ENCODE data around the gene FBXW8. TPM values are rescaled to one million over a fixed set of nuclear protein-coding genes. Genes with fewer than 3 reads are reported as not detected.

FBXW8 gene
- total RNA-seq, 4 donors from 2014 or later = 4.2 to 5.6 (median 4.7) TPM

GRCh38 chr12:117017807-117018206 is 107.1 kb downstream of the FBXW8 start:
- ATAC-seq = no peak
- Histone ChIP-seq H3K4me3 (no peak overlapping the region), H3K27ac (no peak overlapping the region), H3K4me1 (no peaks in the 10 kb centered on the region), H3K27me3 (no peaks in the 10 kb centered on the region), H3K9me3 (no peaks in the 10 kb centered on the region), H3K36me3 (peaks cover 0 to 20% of the 10 kb centered on the region in 2 donors)
- DNase-seq = no peak
- no peak for TF ChIP-seq POLR2A (IDR thresholded peaks at IDR 0.05)
- TF ChIP-seq, protein P1, sequence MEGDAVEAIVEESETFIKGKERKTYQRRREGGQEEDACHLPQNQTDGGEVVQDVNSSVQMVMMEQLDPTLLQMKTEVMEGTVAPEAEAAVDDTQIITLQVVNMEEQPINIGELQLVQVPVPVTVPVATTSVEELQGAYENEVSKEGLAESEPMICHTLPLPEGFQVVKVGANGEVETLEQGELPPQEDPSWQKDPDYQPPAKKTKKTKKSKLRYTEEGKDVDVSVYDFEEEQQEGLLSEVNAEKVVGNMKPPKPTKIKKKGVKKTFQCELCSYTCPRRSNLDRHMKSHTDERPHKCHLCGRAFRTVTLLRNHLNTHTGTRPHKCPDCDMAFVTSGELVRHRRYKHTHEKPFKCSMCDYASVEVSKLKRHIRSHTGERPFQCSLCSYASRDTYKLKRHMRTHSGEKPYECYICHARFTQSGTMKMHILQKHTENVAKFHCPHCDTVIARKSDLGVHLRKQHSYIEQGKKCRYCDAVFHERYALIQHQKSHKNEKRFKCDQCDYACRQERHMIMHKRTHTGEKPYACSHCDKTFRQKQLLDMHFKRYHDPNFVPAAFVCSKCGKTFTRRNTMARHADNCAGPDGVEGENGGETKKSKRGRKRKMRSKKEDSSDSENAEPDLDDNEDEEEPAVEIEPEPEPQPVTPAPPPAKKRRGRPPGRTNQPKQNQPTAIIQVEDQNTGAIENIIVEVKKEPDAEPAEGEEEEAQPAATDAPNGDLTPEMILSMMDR (IDR thresholded peaks at IDR 0.05 in 4 of 5, conservative IDR thresholded peaks at IDR 0.05 in 1 of 5) = no peak
- in situ Hi-C loops (cut with MboI; ENCODE audit: low sequenced_read_pairs in 4 of 4) (no loop called here), intact Hi-C loops (cut with DNase I; ENCODE audit: low total_unique reads) (no loop called here)

DNA sequence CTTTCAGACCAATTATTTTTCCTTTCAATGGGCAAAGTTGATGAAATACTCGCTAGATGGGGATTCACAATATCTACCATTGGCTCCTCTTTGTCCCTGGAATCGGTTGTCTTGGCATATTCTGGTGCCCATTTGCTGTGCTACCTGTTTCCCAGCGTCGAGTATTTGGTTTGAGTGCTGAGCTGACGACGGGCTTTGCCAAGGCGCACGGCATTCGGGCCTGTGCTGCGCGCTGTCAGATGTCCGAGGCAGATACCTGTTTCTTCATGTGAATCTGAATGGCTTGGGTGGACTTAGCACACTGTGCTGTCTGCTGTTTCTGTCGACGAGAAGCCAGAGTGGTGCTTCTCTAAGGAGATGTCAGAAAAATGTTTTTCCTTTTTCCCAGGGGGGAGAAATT is 107.5 kb downstream of the FBXW8 start:
- Histone ChIP-seq H3K9me3 (no peaks in the 10 kb centered on the region), H3K27ac (no peak overlapping the region), H3K36me3 (peaks cover 0 to 20% of the 10 kb centered on the region in 2 donors), H3K27me3 (no peaks in the 10 kb centered on the region), H3K4me1 (no peaks in the 10 kb centered on the region), H3K4me3 (no peak overlapping the region)
- in situ Hi-C loops (cut with MboI; ENCODE audit: low sequenced_read_pairs in 4 of 4) = no loop called here
- TF ChIP-seq POLR2A (IDR thresholded peaks at IDR 0.05) = no peak
- TF ChIP-seq, protein P1 (IDR thresholded peaks at IDR 0.05 in 4 of 5, conservative IDR thresholded peaks at IDR 0.05 in 1 of 5) = no peak
- intact Hi-C loops (cut with DNase I; ENCODE audit: low total_unique reads) = no loop called here
- no peak for DNase-seq
- ATAC-seq = no peak

DNA sequence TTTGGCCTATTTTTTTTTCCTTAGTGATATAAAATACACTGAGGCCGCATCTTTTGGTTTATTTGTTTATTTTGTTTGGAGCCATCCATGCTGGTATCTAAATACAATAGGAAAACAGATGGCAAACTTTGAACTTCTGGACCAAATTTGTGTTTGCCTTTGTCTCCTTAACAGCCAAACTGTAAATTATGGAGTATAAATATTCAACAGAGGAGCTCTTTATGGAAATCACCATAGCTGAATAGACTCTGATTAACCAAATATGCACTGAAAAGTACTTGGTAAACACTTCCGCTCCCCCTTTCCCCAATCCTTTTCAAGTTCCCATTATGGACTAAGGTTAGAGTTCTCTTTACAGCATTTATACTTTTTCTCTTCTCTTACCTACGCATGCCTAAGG is 107.9 kb downstream of the FBXW8 start:
- H3K4me1 ChIP-seq = no peaks in the 10 kb centered on the region
- H3K9me3 ChIP-seq = no peaks in the 10 kb centered on the region
- H3K4me3 ChIP-seq = no peak overlapping the region
- H3K27ac ChIP-seq = no peak overlapping the region
- H3K27me3 ChIP-seq = no peaks in the 10 kb centered on the region
- intact Hi-C loops (cut with DNase I; ENCODE audit: low total_unique reads) = no loop called here
- peaks cover 0 to 23% of the 10 kb centered on the region in 2 donors for H3K36me3 ChIP-seq
- TF ChIP-seq, protein P1 (IDR thresholded peaks at IDR 0.05 in 4 of 5, conservative IDR thresholded peaks at IDR 0.05 in 1 of 5) = no peak
- TF ChIP-seq POLR2A (IDR thresholded peaks at IDR 0.05) = no peak
- no peak for ATAC-seq
- DNase-seq = no peak
- in situ Hi-C loops (cut with MboI; ENCODE audit: low sequenced_read_pairs in 4 of 4) = no loop called here

DNA sequence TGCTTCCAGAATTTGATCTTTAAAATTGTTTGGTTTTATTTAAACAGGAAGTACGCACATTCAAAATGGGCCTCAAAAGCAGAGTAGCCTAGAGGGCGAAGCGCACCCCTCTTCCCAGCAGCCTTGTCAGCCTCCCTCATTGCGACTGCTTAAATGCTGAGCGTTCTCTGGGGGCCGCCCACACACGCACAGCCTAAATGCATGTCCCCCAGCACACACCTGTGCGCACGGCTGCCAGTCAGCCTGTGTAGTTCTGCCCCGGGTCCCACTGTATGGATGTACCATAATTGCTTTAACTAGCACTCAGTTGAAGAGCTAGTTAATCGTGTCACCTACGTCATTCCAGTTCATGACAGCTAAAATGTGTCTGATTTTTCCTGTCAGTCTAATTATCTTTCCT is 109.1 kb downstream of the FBXW8 start:
- intact Hi-C loops (cut with DNase I; ENCODE audit: low total_unique reads) = loop anchor here (10.0 kb wide), 2 partner anchors 135 to 315 kb away; no protein-coding TSS in a partner anchor
- Histone ChIP-seq H3K4me3 (no peak overlapping the region), H3K36me3 (peaks cover 0 to 26% of the 10 kb centered on the region in 2 donors), H3K9me3 (no peaks in the 10 kb centered on the region), H3K4me1 (no peaks in the 10 kb centered on the region), H3K27ac (no peak overlapping the region), H3K27me3 (no peaks in the 10 kb centered on the region)
- no peak for ATAC-seq
- in situ Hi-C loops (cut with MboI; ENCODE audit: low sequenced_read_pairs in 4 of 4) = loop anchor here in 1 of 4 donors (10.0 kb wide), 1 partner anchor 125 kb away; no protein-coding TSS in a partner anchor
- no peak for DNase-seq
- TF ChIP-seq POLR2A (IDR thresholded peaks at IDR 0.05) = no peak

- intact Hi-C loops (cut with DNase I; ENCODE audit: low total_unique reads) = loop anchor here (10.0 kb wide), 2 partner anchors 134 to 316 kb away; no protein-coding TSS in a partner anchor
- H3K9me3 ChIP-seq = no peaks in the 10 kb centered on the region
- no peak overlapping the region for H3K27ac ChIP-seq
- H3K36me3 ChIP-seq = peaks cover 0 to 22% of the 10 kb centered on the region in 2 donors
- no peak overlapping the region for H3K4me3 ChIP-seq
- no peak for TF ChIP-seq POLR2A (IDR thresholded peaks at IDR 0.05)
- TF ChIP-seq, protein P1 (IDR thresholded peaks at IDR 0.05 in 4 of 5, conservative IDR thresholded peaks at IDR 0.05 in 1 of 5) = no peak
- peaks cover 0 to 3% of the 10 kb centered on the region in 2 donors for H3K4me1 ChIP-seq
- ATAC-seq (no peak), DNase-seq (no peak)
- in situ Hi-C loops (cut with MboI; ENCODE audit: low sequenced_read_pairs in 4 of 4) = loop anchor here in 1 of 4 donors (10.0 kb wide), 1 partner anchor 124 kb away; no protein-coding TSS in a partner anchor
- no peaks in the 10 kb centered on the region for H3K27me3 ChIP-seq
Observed at GRCh38 chr12:117020536-117021220, 109.9 kb downstream of the FBXW8 start.
